Measurements from ENCODE around the gene LOC101059915.
"Not testable (repeated sequence)": the region's sequence is repeated elsewhere in the genome, so short reads cannot be mapped to it uniquely, and the experiment has no call there.

Gene LOC101059915

DNA sequence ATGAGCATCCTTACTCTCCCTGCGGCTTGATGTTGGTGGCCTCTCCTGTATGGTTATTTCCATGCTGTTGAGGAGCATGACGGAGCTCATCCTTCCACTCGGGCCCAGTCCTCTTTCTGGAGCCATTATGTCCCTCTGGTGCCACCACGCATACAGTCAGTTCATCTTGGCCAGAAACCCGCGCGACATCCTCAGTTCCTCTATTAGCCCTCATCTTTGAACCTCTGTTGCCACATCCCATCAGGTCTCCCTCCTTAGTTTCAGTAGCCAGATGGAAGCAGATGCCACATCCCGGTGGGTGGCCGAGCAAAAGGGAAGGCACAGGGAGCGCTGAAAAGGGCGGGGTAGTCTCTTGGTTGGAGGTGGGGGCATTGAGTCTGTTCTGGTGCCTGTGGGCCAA, 4.6 kb downstream of the LOC101059915 start:
- Histone ChIP-seq H3K27ac (ENCODE audit: insufficient read depth, low read depth, low read length, poor library complexity, severe bottlenecking) (no peak overlapping the region), H3K27me3 (ENCODE audit: control insufficient read depth, insufficient read depth, low read length, poor library complexity, severe bottlenecking) (no peaks in the 10 kb centered on the region), H3K4me1 (ENCODE audit: control insufficient read depth, insufficient read depth, low read length) (no peaks in the 10 kb centered on the region), H3K4me3 (ENCODE audit: insufficient read depth, low read depth, low read length) (no peak overlapping the region), H3K9me3 (ENCODE audit: control insufficient read depth, low read length) (no peaks in the 10 kb centered on the region), H3K36me3 (ENCODE audit: control insufficient read depth, insufficient read depth, low read length) (no peaks in the 10 kb centered on the region)
- WGBS, 2 experiments, result 90 to 91% methylated on average over 11 of the region's 11 CpGs

- H3K27me3 ChIP-seq (ENCODE audit: control insufficient read depth, insufficient read depth, low read length, poor library complexity, severe bottlenecking); H3K9me3 ChIP-seq (ENCODE audit: control insufficient read depth, low read length); H3K27ac ChIP-seq (ENCODE audit: insufficient read depth, low read depth, low read length, poor library complexity, severe bottlenecking); H3K4me3 ChIP-seq (ENCODE audit: insufficient read depth, low read depth, low read length); H3K36me3 ChIP-seq (ENCODE audit: control insufficient read depth, insufficient read depth, low read length); H3K4me1 ChIP-seq (ENCODE audit: control insufficient read depth, insufficient read depth, low read length): not testable (repeated sequence)
- 92 to 95% methylated on average over 23 of the region's 23 CpGs for WGBS, 2 experiments
These were observed 8.3 kb downstream of the LOC101059915 start for GRCh38 chrX:71675636-71676035.

DNA sequence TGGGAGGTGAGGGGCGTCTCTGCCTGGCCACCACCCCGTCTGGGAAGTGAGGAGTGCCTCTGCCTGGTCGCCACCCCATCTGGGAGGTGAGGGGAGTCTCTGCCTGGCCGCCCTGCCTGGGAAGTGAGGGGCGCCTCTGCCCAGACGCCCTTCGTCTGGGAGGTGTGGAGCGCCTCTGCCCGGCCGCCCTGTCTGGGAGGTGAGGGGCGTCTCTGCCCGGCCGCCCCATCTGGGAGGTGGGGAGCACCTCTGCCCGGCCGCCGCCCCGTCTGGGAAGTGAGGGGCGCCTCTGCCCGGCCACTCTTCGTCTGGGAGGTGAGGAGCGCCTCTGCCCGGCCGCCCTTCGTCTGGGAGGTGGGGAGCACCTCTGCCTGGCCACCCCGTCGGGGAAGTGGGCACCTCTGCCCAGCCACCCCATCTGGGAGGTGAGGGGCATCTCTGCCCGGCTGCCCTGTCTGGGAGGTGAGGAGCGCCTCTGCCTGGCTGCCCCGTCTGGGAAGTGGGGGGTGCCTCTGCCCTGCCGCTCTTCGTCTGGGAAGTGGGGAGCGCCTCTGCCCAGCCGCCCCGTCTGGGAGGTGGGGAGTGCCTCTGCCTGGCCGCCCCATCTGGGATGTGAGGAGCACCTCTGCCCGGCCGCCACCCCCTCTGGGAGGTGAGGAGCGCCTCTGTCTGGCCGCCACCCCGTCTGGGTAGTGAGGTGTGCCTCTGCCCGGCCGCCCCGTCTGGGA, 8.9 kb downstream of the LOC101059915 start:
- H3K36me3 ChIP-seq (ENCODE audit: control insufficient read depth, insufficient read depth, low read length); H3K4me1 ChIP-seq (ENCODE audit: control insufficient read depth, insufficient read depth, low read length); H3K4me3 ChIP-seq (ENCODE audit: insufficient read depth, low read depth, low read length); H3K27me3 ChIP-seq (ENCODE audit: control insufficient read depth, insufficient read depth, low read length, poor library complexity, severe bottlenecking); H3K27ac ChIP-seq (ENCODE audit: insufficient read depth, low read depth, low read length, poor library complexity, severe bottlenecking); H3K9me3 ChIP-seq (ENCODE audit: control insufficient read depth, low read length): not testable (repeated sequence)
- WGBS, 2 experiments, result 89% methylated on average over 40 of the region's 43 CpGs

- H3K4me3 ChIP-seq (ENCODE audit: insufficient read depth, low read depth, low read length); H3K9me3 ChIP-seq (ENCODE audit: control insufficient read depth, low read length); H3K27me3 ChIP-seq (ENCODE audit: control insufficient read depth, insufficient read depth, low read length, poor library complexity, severe bottlenecking); H3K27ac ChIP-seq (ENCODE audit: insufficient read depth, low read depth, low read length, poor library complexity, severe bottlenecking); H3K4me1 ChIP-seq (ENCODE audit: control insufficient read depth, insufficient read depth, low read length); H3K36me3 ChIP-seq (ENCODE audit: control insufficient read depth, insufficient read depth, low read length): not testable (repeated sequence)
- WGBS, 2 experiments, result 87 to 93% methylated on average over 2 of the region's 6 CpGs
These were observed 9.8 kb downstream of the LOC101059915 start for GRCh38 chrX:71677195-71677594.

DNA sequence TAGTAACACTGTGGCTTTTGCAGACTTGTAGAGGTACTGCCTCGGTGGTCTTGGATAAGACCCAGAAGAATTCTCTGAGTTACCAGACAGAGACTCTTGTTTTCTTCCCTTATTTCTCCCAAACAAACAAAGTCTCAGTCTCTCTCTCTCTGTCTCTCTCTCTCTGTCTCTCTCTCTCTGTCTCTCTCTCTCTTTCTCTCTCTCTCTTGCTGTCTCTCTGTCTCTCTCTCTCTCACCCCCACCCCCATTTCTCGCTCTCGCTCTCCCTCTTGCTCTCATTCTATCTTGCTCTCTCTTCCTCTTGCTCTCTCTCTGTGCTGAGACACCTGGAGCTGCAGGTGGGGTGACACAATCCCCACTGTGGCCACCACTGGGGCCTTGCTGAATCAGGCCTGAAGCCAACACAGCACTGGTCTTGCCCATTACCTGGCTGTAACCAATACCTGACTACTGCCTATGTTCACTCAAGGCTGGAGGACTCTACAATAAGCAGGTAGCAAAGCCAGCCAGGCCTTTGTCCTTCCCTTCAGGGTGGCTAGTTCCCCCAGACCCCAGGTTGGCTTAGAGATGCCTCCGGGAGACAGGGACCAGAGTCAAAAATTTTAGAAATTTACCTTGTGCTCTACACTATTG, 12.3 kb downstream of the LOC101059915 start:
- Histone ChIP-seq H3K4me1 (ENCODE audit: control insufficient read depth, insufficient read depth, low read length) (no peaks in the 10 kb centered on the region), H3K9me3 (ENCODE audit: control insufficient read depth, low read length) (no peaks in the 10 kb centered on the region), H3K4me3 (ENCODE audit: insufficient read depth, low read depth, low read length) (no peak overlapping the region), H3K27me3 (ENCODE audit: control insufficient read depth, insufficient read depth, low read length, poor library complexity, severe bottlenecking) (no peaks in the 10 kb centered on the region), H3K36me3 (ENCODE audit: control insufficient read depth, insufficient read depth, low read length) (no peaks in the 10 kb centered on the region), H3K27ac (ENCODE audit: insufficient read depth, low read depth, low read length, poor library complexity, severe bottlenecking) (no peak overlapping the region)
- WGBS, 2 experiments, result 85 to 87% methylated on average over 4 of the region's 4 CpGs

- no CpG with 5 or more reads among the region's 24 CpGs for WGBS, 2 experiments
- not testable (repeated sequence) for H3K4me3 ChIP-seq (ENCODE audit: insufficient read depth, low read depth, low read length); H3K27ac ChIP-seq (ENCODE audit: insufficient read depth, low read depth, low read length, poor library complexity, severe bottlenecking); H3K9me3 ChIP-seq (ENCODE audit: control insufficient read depth, low read length); H3K27me3 ChIP-seq (ENCODE audit: control insufficient read depth, insufficient read depth, low read length, poor library complexity, severe bottlenecking); H3K4me1 ChIP-seq (ENCODE audit: control insufficient read depth, insufficient read depth, low read length); H3K36me3 ChIP-seq (ENCODE audit: control insufficient read depth, insufficient read depth, low read length)
These were observed 29.5 kb downstream of the LOC101059915 start for GRCh38 chrX:71696641-71697465.

DNA sequence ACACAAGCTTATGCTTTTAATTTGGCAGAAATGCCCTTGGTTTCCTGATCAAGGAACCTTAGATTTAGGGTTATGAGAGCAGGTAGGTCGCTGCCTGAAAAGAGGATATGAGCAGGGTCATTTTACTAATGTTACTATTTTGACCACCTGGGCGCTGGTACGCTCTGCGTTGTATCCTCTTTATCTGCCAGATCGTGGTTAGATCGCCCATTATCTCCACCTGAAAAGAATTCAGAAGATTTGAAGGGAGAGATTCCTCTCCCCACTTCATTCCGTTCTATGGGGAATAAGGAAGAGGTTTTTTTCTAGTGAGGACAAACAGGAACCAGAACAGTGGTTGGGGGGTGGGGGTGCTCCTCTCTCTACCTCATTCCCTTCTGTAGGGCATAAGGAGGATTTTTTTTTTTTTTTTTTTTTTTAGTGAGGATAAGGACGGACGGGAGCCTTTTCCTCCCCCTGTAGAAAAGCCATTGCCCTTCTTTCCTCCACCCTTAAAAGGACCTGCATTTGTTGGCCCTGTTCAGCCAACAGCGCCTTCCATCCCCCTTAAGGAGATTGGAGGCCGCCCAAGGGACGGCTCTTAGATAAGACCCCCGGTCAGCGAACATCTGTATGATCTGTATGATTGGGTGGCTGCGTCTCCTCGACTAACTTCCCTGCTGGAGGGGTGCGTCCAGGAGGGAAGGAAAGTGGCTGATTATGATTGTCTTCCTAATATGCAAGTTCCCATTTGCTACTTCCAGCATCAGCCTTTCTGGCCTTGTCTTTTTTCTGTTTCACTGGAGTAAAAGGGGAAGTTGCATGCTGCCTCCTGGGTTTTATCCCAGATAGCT, 30.3 kb downstream of the LOC101059915 start:
- not testable (repeated sequence) for H3K4me3 ChIP-seq (ENCODE audit: insufficient read depth, low read depth, low read length); H3K27ac ChIP-seq (ENCODE audit: insufficient read depth, low read depth, low read length, poor library complexity, severe bottlenecking); H3K9me3 ChIP-seq (ENCODE audit: control insufficient read depth, low read length); H3K4me1 ChIP-seq (ENCODE audit: control insufficient read depth, insufficient read depth, low read length); H3K27me3 ChIP-seq (ENCODE audit: control insufficient read depth, insufficient read depth, low read length, poor library complexity, severe bottlenecking); H3K36me3 ChIP-seq (ENCODE audit: control insufficient read depth, insufficient read depth, low read length)
- no CpG with 5 or more reads among the region's 17 CpGs for WGBS, 2 experiments

- not testable (repeated sequence) for H3K4me1 ChIP-seq (ENCODE audit: control insufficient read depth, insufficient read depth, low read length); H3K4me3 ChIP-seq (ENCODE audit: insufficient read depth, low read depth, low read length); H3K36me3 ChIP-seq (ENCODE audit: control insufficient read depth, insufficient read depth, low read length); H3K27me3 ChIP-seq (ENCODE audit: control insufficient read depth, insufficient read depth, low read length, poor library complexity, severe bottlenecking); H3K27ac ChIP-seq (ENCODE audit: insufficient read depth, low read depth, low read length, poor library complexity, severe bottlenecking); H3K9me3 ChIP-seq (ENCODE audit: control insufficient read depth, low read length)
- WGBS, 2 experiments, result no CpG with 5 or more reads among the region's 12 CpGs
These were observed 31.1 kb downstream of the LOC101059915 start for GRCh38 chrX:71698299-71699022.

DNA sequence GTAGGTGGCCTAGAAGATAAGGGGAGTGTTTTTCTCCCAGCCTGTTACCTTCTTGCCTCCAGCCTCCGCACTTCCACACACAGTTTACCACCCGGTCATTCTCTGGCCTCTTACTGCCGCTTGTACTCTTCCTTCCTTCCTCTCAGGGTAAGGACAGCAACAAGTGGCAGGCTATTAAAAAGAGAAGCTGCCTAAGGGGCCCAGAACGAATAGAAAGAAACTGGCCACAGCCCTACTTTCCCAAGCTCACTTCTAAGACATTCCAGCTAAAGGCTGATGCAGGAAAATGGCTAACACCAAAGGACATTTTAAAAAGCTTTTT, 31.6 kb downstream of the LOC101059915 start:
- H3K27ac ChIP-seq (ENCODE audit: insufficient read depth, low read depth, low read length, poor library complexity, severe bottlenecking); H3K4me1 ChIP-seq (ENCODE audit: control insufficient read depth, insufficient read depth, low read length); H3K36me3 ChIP-seq (ENCODE audit: control insufficient read depth, insufficient read depth, low read length); H3K4me3 ChIP-seq (ENCODE audit: insufficient read depth, low read depth, low read length); H3K9me3 ChIP-seq (ENCODE audit: control insufficient read depth, low read length); H3K27me3 ChIP-seq (ENCODE audit: control insufficient read depth, insufficient read depth, low read length, poor library complexity, severe bottlenecking): not testable (repeated sequence)
- no CpG with 5 or more reads among the region's 4 CpGs for WGBS, 2 experiments

Measured in ectodermal cell (in vitro differentiated cells).